Prostate gland (tissue), 2 donors: ENCODE measurements around the gene NTM. TPM values are rescaled to one million over a fixed set of nuclear protein-coding genes. Genes with fewer than 3 reads are reported as not detected.

Source experiments
- DNase-seq: peaks from one replicate; pipeline ENCODE4 v3.0.0-alpha.2; 2019; ENCODE audit warnings: low spot score
- H3K27ac ChIP-seq, 2 donors: fragments of 200-600 bp; sonication (generic); 2 replicates each; pipeline ENCODE4 v1.5.1; 2017 to 2019
- H3K27me3 ChIP-seq: fragments of 200-600 bp; sonication (generic); replicated peaks from 2 replicates; pipeline ENCODE4 v1.5.1; 2019; ENCODE audit not compliant: insufficient read depth
- H3K36me3 ChIP-seq, 2 donors: fragments of 200-600 bp; sonication (generic); 1 replicate in 1 of 2; 2 replicates in 1 of 2; pipeline versions ENCODE4 v1.5.1 to v1.8.1; 2017 to 2019
- H3K4me1 ChIP-seq: fragments of 200-600 bp; sonication (generic); replicated peaks from 2 replicates; pipeline ENCODE4 v1.5.1; 2019
- H3K4me3 ChIP-seq, 2 donors: fragments of 200-600 bp; sonication (generic); 2 replicates each; pipeline ENCODE4 v1.5.1; 2017 to 2019
- H3K9me3 ChIP-seq: fragments of 200-600 bp; sonication (generic); 2 replicates; pipeline ENCODE4 v1.5.1; 2017
- CTCF ChIP-seq, 4 experiments: fragments of 200-600 bp in 2 of 4; fragments of 450-650 bp in 2 of 4; sonication (generic) in 2 of 4; IDR thresholded peaks; 1 replicate in 3 of 4; 2 replicates in 1 of 4; pipeline ENCODE4 v1.5.1; 2016 to 2019; ENCODE audit warnings: antibody characterized with exemption in 4 of 4, mild to moderate bottlenecking in 2 of 4, moderate library complexity in 2 of 4
- POLR2A ChIP-seq: fragments of 450-650 bp; IDR thresholded peaks from one replicate; pipeline ENCODE4 v1.6.1; 2016; ENCODE audit warnings: antibody characterized with exemption, mild to moderate bottlenecking
- POLR2AphosphoS5 ChIP-seq: sonication (generic); formaldehyde crosslinking; IDR thresholded peaks from one replicate; pipeline ENCODE4 v1.6.1; 2017; ENCODE audit warnings: antibody characterized with exemption
- WGBS: methylation state at CpG from one replicate; pipeline ENCODE4 v1.1.5; 2018; 5-methylcytosine and 5-hydroxymethylcytosine counted together
- intact Hi-C: fragments of 100-400 bp; cut with DNase I; formaldehyde crosslinking; loops from one replicate; pipeline ENCODE4 v1.14.2; 2022
- total RNA-seq, 2 donors: library from RNA; depleted of rRNA; stranded (reverse); fragments of >200 nt; gene quantifications; one replicate each; pipeline ENCODE4 v1.1.0, GENCODE V29; 2016

Gene NTM
- total RNA-seq, 2 donors from 2014 or later, result 7.4 TPM; not detected in 1

DNA sequence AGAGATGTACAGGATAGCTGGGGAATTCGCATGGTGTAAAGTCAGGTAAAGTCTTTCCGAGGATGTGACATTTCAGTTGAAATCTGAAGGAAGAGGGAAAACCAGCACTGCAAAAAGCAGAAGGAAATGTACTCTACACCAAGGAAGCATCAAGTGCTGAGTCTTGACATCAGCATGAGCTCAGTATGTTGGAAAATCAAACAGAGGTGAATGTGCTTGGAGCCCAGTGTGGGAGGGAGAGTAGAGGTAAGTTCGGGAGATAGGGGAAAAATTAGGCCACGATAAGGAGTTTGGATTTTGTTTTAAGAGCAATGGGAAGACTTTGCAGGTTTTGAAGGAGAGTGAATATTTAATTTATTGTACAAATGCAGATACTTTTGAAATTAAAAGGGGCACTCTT is 484.0 kb downstream of the NTM start:
- no peaks in the 10 kb centered on the region for H3K27me3 ChIP-seq
- DNase-seq, result no peak
- 91% methylated on average over 4 of the region's 4 CpGs for WGBS
- TF ChIP-seq POLR2A, result no peak
- TF ChIP-seq CTCF (IDR thresholded peaks at IDR 0.05), result no peak
- no peak for TF ChIP-seq POLR2AphosphoS5
- no peak overlapping the region for H3K27ac ChIP-seq
- H3K4me1 ChIP-seq, result no peaks in the 10 kb centered on the region
- no peaks in the 10 kb centered on the region for H3K9me3 ChIP-seq
- H3K4me3 ChIP-seq, result no peak overlapping the region
- no peaks in the 10 kb centered on the region for H3K36me3 ChIP-seq
- intact Hi-C loops, result no loop called here

DNA sequence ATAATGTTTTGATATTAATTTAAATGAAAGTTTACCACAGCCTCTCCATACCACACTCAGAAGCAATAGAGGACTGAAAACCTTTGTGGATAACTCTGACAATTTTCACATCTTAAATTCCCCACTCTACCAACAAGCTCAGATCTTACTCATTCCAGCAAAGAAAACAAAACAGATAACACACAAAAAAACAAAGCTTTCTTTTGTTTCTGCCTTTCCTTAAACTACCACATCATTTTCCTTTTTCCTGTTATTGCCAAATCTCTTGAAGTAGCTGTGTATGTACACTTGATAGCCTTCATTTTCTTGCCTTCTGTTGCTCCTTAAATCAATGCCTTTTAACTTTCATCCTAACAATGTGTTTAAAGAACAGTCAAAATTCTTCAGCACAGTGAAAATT is 484.9 kb downstream of the NTM start:
- Histone ChIP-seq H3K36me3 (no peaks in the 10 kb centered on the region), H3K4me1 (no peaks in the 10 kb centered on the region), H3K27ac (no peak overlapping the region), H3K4me3 (no peak overlapping the region), H3K9me3 (no peaks in the 10 kb centered on the region), H3K27me3 (no peaks in the 10 kb centered on the region)
- TF ChIP-seq POLR2A, result no peak
- no peak for TF ChIP-seq POLR2AphosphoS5
- TF ChIP-seq CTCF (IDR thresholded peaks at IDR 0.05), result no peak
- DNase-seq, result no peak
- intact Hi-C loops, result no loop called here

- no peak overlapping the region for H3K27ac ChIP-seq
- H3K9me3 ChIP-seq, result no peaks in the 10 kb centered on the region
- intact Hi-C loops, result no loop called here
- no peak for DNase-seq
- 59% methylated on average over 5 of the region's 5 CpGs for WGBS
- TF ChIP-seq POLR2AphosphoS5 (no peak), POLR2A (no peak), CTCF (IDR thresholded peaks at IDR 0.05) (no peak)
- no peaks in the 10 kb centered on the region for H3K27me3 ChIP-seq
- no peak overlapping the region for H3K4me3 ChIP-seq
- H3K36me3 ChIP-seq, result no peaks in the 10 kb centered on the region
- no peaks in the 10 kb centered on the region for H3K4me1 ChIP-seq
Measured at GRCh38 chr11:131857246-131857645, 486.8 kb downstream of the NTM start.

DNA sequence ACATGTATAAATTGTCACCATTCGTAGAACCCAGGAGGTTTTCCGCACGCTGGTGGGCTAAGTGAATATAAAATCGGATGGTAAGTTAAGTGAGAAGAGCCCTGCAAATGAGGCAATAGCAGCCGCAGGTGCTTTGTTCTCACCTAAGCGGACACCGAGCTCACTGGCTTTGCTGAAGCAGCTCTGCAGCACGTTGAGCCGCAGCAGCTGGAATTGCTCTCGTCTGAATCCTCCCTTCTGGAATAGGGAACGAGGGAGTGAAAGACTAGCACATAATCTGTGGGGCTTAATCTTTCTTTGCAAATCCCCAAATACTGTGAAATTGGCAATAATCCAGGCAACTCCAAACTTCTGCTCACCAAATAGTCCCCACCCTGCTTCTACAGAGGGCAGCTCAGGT is 488.1 kb downstream of the NTM start:
- H3K27ac ChIP-seq, result no peak overlapping the region
- DNase-seq, result no peak
- H3K36me3 ChIP-seq, result no peaks in the 10 kb centered on the region
- intact Hi-C loops, result no loop called here
- WGBS, result 56% methylated on average over 11 of the region's 11 CpGs
- H3K4me1 ChIP-seq, result no peaks in the 10 kb centered on the region
- H3K27me3 ChIP-seq, result no peaks in the 10 kb centered on the region
- no peak overlapping the region for H3K4me3 ChIP-seq
- TF ChIP-seq POLR2AphosphoS5 (no peak), POLR2A (no peak), CTCF (IDR thresholded peaks at IDR 0.05) (no peak)
- no peaks in the 10 kb centered on the region for H3K9me3 ChIP-seq

GRCh38 chr11:131859538-131860210 is 489.3 kb downstream of the NTM start:
- H3K9me3 ChIP-seq, result no peaks in the 10 kb centered on the region
- intact Hi-C loops, result no loop called here
- no peaks in the 10 kb centered on the region for H3K27me3 ChIP-seq
- no peak overlapping the region for H3K4me3 ChIP-seq
- no peaks in the 10 kb centered on the region for H3K4me1 ChIP-seq
- TF ChIP-seq POLR2A (no peak), POLR2AphosphoS5 (no peak), CTCF (IDR thresholded peaks at IDR 0.05) (no peak)
- no peak for DNase-seq
- no peaks in the 10 kb centered on the region for H3K36me3 ChIP-seq
- WGBS, result 79% methylated on average over 8 of the region's 8 CpGs
- H3K27ac ChIP-seq, result no peak overlapping the region
